ENCODE results near the gene PAPSS2.

DNA sequence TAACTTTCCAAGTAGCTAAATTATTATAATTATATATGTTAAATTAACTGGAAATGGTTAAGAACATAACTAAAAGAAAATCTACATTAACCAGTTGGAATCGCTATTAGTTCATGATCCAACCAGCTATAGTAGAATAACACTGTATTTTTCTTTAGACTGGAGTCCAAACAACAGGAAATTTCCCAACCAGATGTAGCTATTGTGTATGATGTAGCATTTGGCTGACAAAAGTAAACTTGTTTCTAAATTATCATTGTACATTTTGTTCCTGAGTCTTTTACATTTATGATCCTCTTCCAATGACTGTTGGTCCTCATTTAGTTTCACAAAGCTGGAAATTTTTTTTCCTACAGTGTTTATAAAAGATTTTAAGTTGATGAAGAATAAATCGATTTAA lies 62.1 kb downstream of the PAPSS2 start:
- TF ChIP-seq POLR2A (IDR thresholded peaks at IDR 0.05; ENCODE audit: low read depth, low read length), result no peak
- no peak for TF ChIP-seq EZH2 (IDR thresholded peaks at IDR 0.05; ENCODE audit: borderline replicate concordance, low read depth, low read length, severe bottlenecking)
- TF ChIP-seq, protein P1, sequence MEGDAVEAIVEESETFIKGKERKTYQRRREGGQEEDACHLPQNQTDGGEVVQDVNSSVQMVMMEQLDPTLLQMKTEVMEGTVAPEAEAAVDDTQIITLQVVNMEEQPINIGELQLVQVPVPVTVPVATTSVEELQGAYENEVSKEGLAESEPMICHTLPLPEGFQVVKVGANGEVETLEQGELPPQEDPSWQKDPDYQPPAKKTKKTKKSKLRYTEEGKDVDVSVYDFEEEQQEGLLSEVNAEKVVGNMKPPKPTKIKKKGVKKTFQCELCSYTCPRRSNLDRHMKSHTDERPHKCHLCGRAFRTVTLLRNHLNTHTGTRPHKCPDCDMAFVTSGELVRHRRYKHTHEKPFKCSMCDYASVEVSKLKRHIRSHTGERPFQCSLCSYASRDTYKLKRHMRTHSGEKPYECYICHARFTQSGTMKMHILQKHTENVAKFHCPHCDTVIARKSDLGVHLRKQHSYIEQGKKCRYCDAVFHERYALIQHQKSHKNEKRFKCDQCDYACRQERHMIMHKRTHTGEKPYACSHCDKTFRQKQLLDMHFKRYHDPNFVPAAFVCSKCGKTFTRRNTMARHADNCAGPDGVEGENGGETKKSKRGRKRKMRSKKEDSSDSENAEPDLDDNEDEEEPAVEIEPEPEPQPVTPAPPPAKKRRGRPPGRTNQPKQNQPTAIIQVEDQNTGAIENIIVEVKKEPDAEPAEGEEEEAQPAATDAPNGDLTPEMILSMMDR (IDR thresholded peaks at IDR 0.05; ENCODE audit: extremely low read depth in 1 of 2, insufficient read depth in 1 of 2, low read depth in 1 of 2, low read length in 2 of 2), result no peak
- TF ChIP-seq POLR2AphosphoS5 (IDR thresholded peaks at IDR 0.05; ENCODE audit: insufficient read depth, low read depth, low read length), result no peak
- TF ChIP-seq, protein P2, sequence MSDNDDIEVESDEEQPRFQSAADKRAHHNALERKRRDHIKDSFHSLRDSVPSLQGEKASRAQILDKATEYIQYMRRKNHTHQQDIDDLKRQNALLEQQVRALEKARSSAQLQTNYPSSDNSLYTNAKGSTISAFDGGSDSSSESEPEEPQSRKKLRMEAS (IDR thresholded peaks at IDR 0.05; ENCODE audit: insufficient read depth, insufficient read length), result no peak
- no peak for TF ChIP-seq MYC (IDR thresholded peaks at IDR 0.05; ENCODE audit: low read depth, low read length)

Data from endothelial cell of umbilical vein (primary cell).